Measurements from ENCODE around the gene RERE.

- TF ChIP-seq CTCF (tag by site-specific recombination; IDR thresholded peaks at IDR 0.05) (no peak), ZSCAN23 (tag by site-specific recombination; IDR thresholded peaks at IDR 0.05) (no peak), ZNF660 (tag by site-specific recombination; IDR thresholded peaks at IDR 0.05) (no peak), ZNF324 (tag by site-specific recombination; IDR thresholded peaks at IDR 0.05) (no peak), YY1 (tag by site-specific recombination; IDR thresholded peaks at IDR 0.05) (no peak), ZNF146 (tag by site-specific recombination; IDR thresholded peaks at IDR 0.05) (no peak), ZNF341 (tag by site-specific recombination; IDR thresholded peaks at IDR 0.05; ENCODE audit: low read depth) (no peak), RBAK (tag by site-specific recombination; IDR thresholded peaks at IDR 0.05) (no peak), MEIS1 (CRISPR knock-in tag; IDR thresholded peaks at IDR 0.05; ENCODE audit: borderline replicate concordance) (no peak)
These were observed 426.7 kb downstream of the RERE start for GRCh38 chr1:8390707-8391106.

Data from HEK293 (cell line).